HL-60 (cell line): ENCODE data around the gene GOLGA6C.

Source experiments
- CTCF ChIP-seq: IDR thresholded peaks from one replicate; pipeline ENCODE4 v1.5.1; 2011; ENCODE audit warnings: low read length, control low read depth, inconsistent platforms; ENCODE audit not compliant: insufficient read depth
- POLR2AphosphoS5 ChIP-seq: IDR thresholded peaks from 2 replicates; pipeline ENCODE4 v1.6.1; 2012; ENCODE audit warnings: low read depth

- TF ChIP-seq CTCF = no peak
- TF ChIP-seq POLR2AphosphoS5 = no peak
Observed at GRCh38 chr15:75314552-75315290, 56.6 kb downstream of the GOLGA6C start.
